Heart right ventricle (tissue), 16 donors: Measurements from ENCODE around the gene DERL2. TPM values are rescaled to one million over a fixed set of nuclear protein-coding genes. Genes with fewer than 3 reads are reported as not detected.
"Not testable (repeated sequence)": the region's sequence is repeated elsewhere in the genome, so short reads cannot be mapped to it uniquely, and the experiment has no call there.

ENCODE experiments used
- ATAC-seq, 8 donors: fragments of 200-7000 bp; cut with Tn5 transposase; one replicate each; pipeline ENCODE4 v1.9.1; 2020; ENCODE audit warnings: mild to moderate bottlenecking in 8 of 8, moderate library complexity in 8 of 8, moderate number of reproducible peaks in 1 of 8
- DNase-seq, 2 donors: peaks; one replicate each; pipeline ENCODE4 v3.0.0-alpha.2; 2020
- H3K27ac ChIP-seq, 10 donors: fragments of 200-600 bp; sonication (generic) in 2 of 10; one replicate each; pipeline versions ENCODE4 v1.5.0 to v1.8.0; 2020 to 2022; ENCODE audit warnings: mild to moderate bottlenecking in 3 of 10
- H3K27me3 ChIP-seq, 7 donors: fragments of 200-600 bp; one replicate each; pipeline ENCODE4 v1.8.0; 2021 to 2022; ENCODE audit warnings: mild to moderate bottlenecking in 2 of 7
- H3K36me3 ChIP-seq, 9 donors: fragments of 200-600 bp; sonication (generic) in 1 of 9; one replicate each; pipeline versions ENCODE4 v1.5.0 to v1.8.0; 2020 to 2022; ENCODE audit warnings: mild to moderate bottlenecking in 2 of 9
- H3K4me1 ChIP-seq, 9 donors: fragments of 200-600 bp; sonication (generic) in 1 of 9; one replicate each; pipeline versions ENCODE4 v1.5.0 to v1.8.0; 2020 to 2022; ENCODE audit warnings: mild to moderate bottlenecking in 4 of 9
- H3K4me3 ChIP-seq, 10 donors: fragments of 200-600 bp; sonication (generic) in 2 of 10; one replicate each; pipeline versions ENCODE4 v1.5.0 to v1.8.0; 2020 to 2022; ENCODE audit warnings: mild to moderate bottlenecking in 7 of 10, moderate library complexity in 2 of 10
- H3K9me3 ChIP-seq, 11 donors: fragments of 200-600 bp in 10 of 11; sonication (generic) in 2 of 11; one replicate each; pipeline versions ENCODE4 v1.5.0 to v1.8.0; 2013 to 2022; ENCODE audit warnings: mild to moderate bottlenecking in 2 of 11, control low read depth in 1 of 11, moderate library complexity in 1 of 11
- WGBS, 2 donors: extraction: QIAGEN DNeasy Blood & Tissue Kit; methylation state at CpG; one replicate each; pipeline ENCODE4 v1.1.7; 2013; ENCODE audit warnings: inconsistent platforms in 1 of 2; 5-methylcytosine and 5-hydroxymethylcytosine counted together
- intact Hi-C, 10 donors: fragments of 100-400 bp; cut with DNase I; formaldehyde crosslinking; loops; one replicate each; pipeline versions ENCODE4 v1.11.1 to v1.14.2; 2022
- polyA plus RNA-seq, 2 donors: library from polyadenylated mRNA; stranded (reverse); fragments of 200-250 nt; gene quantifications; one replicate each; pipeline ENCODE4 v1.2.3, GENCODE V29; 2013
- total RNA-seq, 10 donors: library from RNA; stranded (reverse); fragmentation: NEBNext Ultra II Directional in 3 of 10; extraction: Animal tissue kit (Norgen Biotek cat#: 25700) in 3 of 10; gene quantifications; one replicate each; pipeline versions ENCODE4 v1.2.1 to v1.2.4, GENCODE V29; 2021 to 2023
- TF ChIP-seq, protein P1 (sequence below), 9 donors: fragments of 200-600 bp; sonication (generic) in 2 of 9; IDR thresholded peaks; one replicate each; pipeline versions ENCODE4 v1.5.0 to v1.8.0; 2021 to 2022; ENCODE audit warnings: antibody characterized with exemption in 9 of 9, mild to moderate bottlenecking in 5 of 9, moderate library complexity in 1 of 9
- donor health status: Arrhythmogenic right ventricular cardiomyopathy.
- donor health status: ischemic (EF 13 %, LVEDD 7.1; RV severe dilation, severe dysfunction).
- donor health status: healthy with polysubstance abuse.
- donor health status: DM: no; HTN: yes; CAD: no.
- donor health status: DM: no; HTN: no; CAD: no.
- donor health status: ischemic (EF 25% LVEDD 6.9; RV normal size, moderate dysfunction).
- donor health status: ischemic (EF 25% LVEDD 5.7; RV mildly dilated, moderate dysfunction).
- donor health status: healthy.
- donor health status: DM: yes; HTN: yes; CAD: no.
- donor health status: Ischemic cardiomyopathy.
- donor health status: ischemic (EF 35%, LVEDD 5.7; RV mildly dilated, moderate dysfunction).
- donor health status: nonischemic (EF 11% LVEDD 7.7; RV severe dilation, severe dysfunction).
- donor health status: DM: yes; HTN: yes; CAD: no.
- donor health status: PGD.
- donor health status: ischemic (EF 29% LVEDD 5.4; RV normal size, mild dysfunction).
- donor health status: nonischemic (EF 23%, LVEDD 6.1; RV moderate dilation, normal function).

DERL2 gene
- total and polyA plus RNA-seq, 12 donors: 18.4 to 57.2 (median 27.7) TPM

- WGBS, 2 donors: 87 to 90% methylated on average over 3 of the region's 3 CpGs
- ATAC-seq: no peak
- H3K36me3 ChIP-seq: peaks cover 0 to 100% (median 64%) of the 10 kb centered on the region in 9 donors
- H3K27me3 ChIP-seq: no peaks in the 10 kb centered on the region
- H3K4me3 ChIP-seq: no peak overlapping the region
- TF ChIP-seq, protein P1, sequence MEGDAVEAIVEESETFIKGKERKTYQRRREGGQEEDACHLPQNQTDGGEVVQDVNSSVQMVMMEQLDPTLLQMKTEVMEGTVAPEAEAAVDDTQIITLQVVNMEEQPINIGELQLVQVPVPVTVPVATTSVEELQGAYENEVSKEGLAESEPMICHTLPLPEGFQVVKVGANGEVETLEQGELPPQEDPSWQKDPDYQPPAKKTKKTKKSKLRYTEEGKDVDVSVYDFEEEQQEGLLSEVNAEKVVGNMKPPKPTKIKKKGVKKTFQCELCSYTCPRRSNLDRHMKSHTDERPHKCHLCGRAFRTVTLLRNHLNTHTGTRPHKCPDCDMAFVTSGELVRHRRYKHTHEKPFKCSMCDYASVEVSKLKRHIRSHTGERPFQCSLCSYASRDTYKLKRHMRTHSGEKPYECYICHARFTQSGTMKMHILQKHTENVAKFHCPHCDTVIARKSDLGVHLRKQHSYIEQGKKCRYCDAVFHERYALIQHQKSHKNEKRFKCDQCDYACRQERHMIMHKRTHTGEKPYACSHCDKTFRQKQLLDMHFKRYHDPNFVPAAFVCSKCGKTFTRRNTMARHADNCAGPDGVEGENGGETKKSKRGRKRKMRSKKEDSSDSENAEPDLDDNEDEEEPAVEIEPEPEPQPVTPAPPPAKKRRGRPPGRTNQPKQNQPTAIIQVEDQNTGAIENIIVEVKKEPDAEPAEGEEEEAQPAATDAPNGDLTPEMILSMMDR (IDR thresholded peaks at IDR 0.05): no peak
- no peak for DNase-seq
- no peaks in the 10 kb centered on the region for H3K9me3 ChIP-seq
- H3K4me1 ChIP-seq: peaks cover 0 to 20% (median 6%) of the 10 kb centered on the region in 9 donors
- intact Hi-C loops: loop anchor here in 1 of 10 donors (10.0 kb wide), 1 partner anchor 187 kb away; no protein-coding TSS in a partner anchor
- H3K27ac ChIP-seq: no peak overlapping the region
Measured at GRCh38 chr17:5431949-5432556, 53.9 kb downstream of the DERL2 start.

DNA sequence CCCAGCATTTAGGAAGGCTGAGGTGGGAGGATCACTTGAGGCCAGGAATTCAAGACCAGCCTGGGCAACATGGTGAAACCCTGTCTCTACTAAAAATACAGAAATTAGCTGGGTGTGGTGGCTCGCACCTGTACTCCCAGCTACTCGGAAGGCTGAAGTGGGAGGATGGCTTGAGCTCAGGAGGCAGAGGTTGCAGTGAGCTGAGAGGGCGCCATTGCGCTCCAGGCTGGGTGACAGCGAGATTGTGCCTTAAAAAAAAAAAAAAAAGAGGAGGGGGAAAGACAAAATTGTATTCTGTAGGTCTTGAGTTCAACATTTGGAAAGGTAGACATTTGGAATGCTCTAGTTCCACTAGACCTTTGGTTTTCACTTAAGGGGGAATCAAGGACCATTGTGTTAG, 54.7 kb downstream of the DERL2 start:
- not testable (repeated sequence) for ATAC-seq, H3K9me3 ChIP-seq, DNase-seq, H3K4me3 ChIP-seq, H3K27ac ChIP-seq, H3K27me3 ChIP-seq
- intact Hi-C loops: loop anchor here in 1 of 10 donors (10.0 kb wide), 1 partner anchor 186 kb away; no protein-coding TSS in a partner anchor
- WGBS, 2 donors: 81 to 92% methylated on average over 5 of the region's 5 CpGs
- Histone ChIP-seq H3K4me1 (peaks cover 0 to 13% (median 5%) of the 10 kb centered on the region in 9 donors), H3K36me3 (peaks cover 0 to 100% (median 67%) of the 10 kb centered on the region in 9 donors)

DNA sequence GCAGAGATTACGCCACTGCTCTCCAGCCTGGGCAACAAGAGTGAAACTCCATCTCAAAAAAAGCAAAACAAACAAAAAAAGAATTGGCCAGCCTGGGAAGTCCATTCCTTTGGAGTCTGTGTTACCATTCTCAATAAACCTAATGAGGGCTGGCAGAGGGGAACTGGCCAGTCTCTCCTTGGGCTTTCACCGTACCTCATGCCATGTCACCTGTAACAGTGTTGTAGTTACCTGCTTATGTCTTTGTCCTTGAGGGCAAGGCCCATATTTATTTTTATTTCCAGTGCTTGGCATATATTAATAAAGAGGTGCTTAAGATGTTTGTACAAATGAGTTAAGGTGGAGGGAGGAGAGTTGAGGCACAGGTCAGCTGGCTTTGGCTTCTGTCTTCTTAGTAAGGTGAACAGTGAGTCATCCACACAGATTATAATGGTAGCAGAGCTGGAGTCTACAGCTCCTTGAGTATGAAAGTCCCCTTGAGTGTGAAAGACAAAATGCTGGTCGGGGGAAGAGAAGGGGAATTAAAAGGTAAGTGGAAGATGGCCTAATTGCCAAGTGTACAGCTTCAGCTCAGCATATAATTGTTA, 55.5 kb downstream of the DERL2 start:
- DNase-seq (no peak), ATAC-seq (no peak)
- H3K27me3 ChIP-seq: no peaks in the 10 kb centered on the region
- intact Hi-C loops: loop anchor here in 1 of 10 donors (10.0 kb wide), 1 partner anchor 186 kb away; no protein-coding TSS in a partner anchor
- WGBS, 2 donors: 92 to 98% methylated on average over 3 of the region's 3 CpGs
- H3K4me3 ChIP-seq: no peak overlapping the region
- H3K27ac ChIP-seq: no peak overlapping the region
- peaks cover 0 to 13% (median 5%) of the 10 kb centered on the region in 9 donors for H3K4me1 ChIP-seq
- peaks cover 0 to 100% (median 75%) of the 10 kb centered on the region in 9 donors for H3K36me3 ChIP-seq
- TF ChIP-seq, protein P1 (IDR thresholded peaks at IDR 0.05): no peak
- no peaks in the 10 kb centered on the region for H3K9me3 ChIP-seq

GRCh38 chr17:5429191-5429887, 56.6 kb downstream of the DERL2 start:
- Histone ChIP-seq H3K4me3 (no peak overlapping the region), H3K4me1 (peaks cover 0 to 12% (median 0%) of the 10 kb centered on the region in 9 donors), H3K9me3 (no peaks in the 10 kb centered on the region), H3K36me3 (peaks cover 0 to 100% (median 75%) of the 10 kb centered on the region in 9 donors), H3K27ac (no peak overlapping the region), H3K27me3 (no peaks in the 10 kb centered on the region)
- intact Hi-C loops: no loop called here
- TF ChIP-seq, protein P1 (IDR thresholded peaks at IDR 0.05): no peak
- DNase-seq: no peak
- WGBS, 2 donors: 84 to 88% methylated on average over 3 of the region's 3 CpGs
- no peak for ATAC-seq
